CD14-positive monocyte (primary cell): Measurements from ENCODE around the gene REC8. TPM values are rescaled to one million over a fixed set of nuclear protein-coding genes. Genes with fewer than 3 reads are reported as not detected.
A peak's percentile ranks its signal among the peaks of the same experiment; 100 is the strongest.

Experiments used
- DNase-seq, 3 donors: peaks; one replicate each; pipeline ENCODE4 v3.0.0-alpha.2; 2011 to 2022
- H2AFZ ChIP-seq: 2 replicates; pipeline ENCODE4 v1.6.0; 2012; ENCODE audit warnings: mild to moderate bottlenecking, low read depth, low read length, inconsistent platforms; ENCODE audit not compliant: insufficient read depth, poor library complexity, severe bottlenecking
- H3K27ac ChIP-seq, 2 donors: 1 replicate in 1 of 2; 2 replicates in 1 of 2; pipeline ENCODE4 v1.5.1; 2012 to 2013; ENCODE audit warnings: low read length in 2 of 2, control low read depth in 1 of 2, inconsistent platforms in 1 of 2, low read depth in 1 of 2, mild to moderate bottlenecking in 1 of 2
- H3K27me3 ChIP-seq, 2 donors: one replicate each; pipeline versions ENCODE4 v1.6.0 to v1.6.1; 2011 to 2013; ENCODE audit warnings: low read length in 2 of 2; ENCODE audit not compliant: control insufficient read depth in 2 of 2, insufficient read depth in 2 of 2
- H3K36me3 ChIP-seq, 2 donors: replicated peaks in 1 of 2; 1 replicate in 1 of 2; 2 replicates in 1 of 2; pipeline versions ENCODE4 v1.5.1 to v1.6.1; 2012 to 2013; ENCODE audit warnings: low read length in 2 of 2, control low read depth in 1 of 2, inconsistent platforms in 1 of 2, mild to moderate bottlenecking in 1 of 2; ENCODE audit not compliant: insufficient read depth in 2 of 2, control insufficient read depth in 1 of 2
- H3K4me1 ChIP-seq, 2 donors: 1 replicate in 1 of 2; 2 replicates in 1 of 2; pipeline versions ENCODE4 v1.5.1 to v1.6.1; 2012 to 2013; ENCODE audit warnings: low read length in 2 of 2, control low read depth in 1 of 2, inconsistent platforms in 1 of 2, mild to moderate bottlenecking in 1 of 2, moderate library complexity in 1 of 2; ENCODE audit not compliant: insufficient read depth in 2 of 2, control insufficient read depth in 1 of 2
- H3K4me2 ChIP-seq: replicated peaks from 2 replicates; pipeline ENCODE3; 2012; ENCODE audit warnings: low read length, moderate library complexity, mild to moderate bottlenecking; ENCODE audit not compliant: poor library complexity, severe bottlenecking; ENCODE audit errors: extremely low read depth
- H3K4me3 ChIP-seq, 3 experiments: fragments of 200-600 bp in 1 of 3; sonication (generic) in 1 of 3; replicated peaks in 1 of 3; 1 replicate in 2 of 3; 2 replicates in 1 of 3; pipeline ENCODE4 v1.5.1; 2011 to 2013; ENCODE audit warnings: low read length in 3 of 3, mild to moderate bottlenecking in 3 of 3, control low read depth in 2 of 3, low read depth in 2 of 3, inconsistent platforms in 1 of 3, moderate library complexity in 1 of 3
- H3K79me2 ChIP-seq: 2 replicates; pipeline ENCODE4 v1.6.0; 2012; ENCODE audit warnings: mild to moderate bottlenecking, control low read depth, inconsistent platforms, low read length, moderate library complexity; ENCODE audit not compliant: insufficient read depth
- H3K9ac ChIP-seq: 2 replicates; pipeline ENCODE4 v1.6.0; 2017; ENCODE audit warnings: low read length, mild to moderate bottlenecking; ENCODE audit not compliant: insufficient read depth, poor library complexity, severe bottlenecking
- H3K9me3 ChIP-seq, 2 donors: replicated peaks in 1 of 2; 1 replicate in 1 of 2; 2 replicates in 1 of 2; pipeline versions ENCODE4 v1.5.1 to v1.6.1; 2012 to 2013; ENCODE audit warnings: low read length in 2 of 2, control low read depth in 1 of 2; ENCODE audit not compliant: control insufficient read depth in 1 of 2, insufficient read depth in 1 of 2
- H4K20me1 ChIP-seq: 2 replicates; pipeline ENCODE4 v1.6.0; 2012; ENCODE audit warnings: mild to moderate bottlenecking, low read length, control low read depth, moderate library complexity; ENCODE audit not compliant: insufficient read depth
- H3K27ac Mint-ChIP-seq, 7 donors: one replicate each; pipeline ENCODE4 v1.8.0; 2020; ENCODE audit warnings: mild to moderate bottlenecking in 7 of 7, mixed read lengths in 7 of 7, moderate library complexity in 6 of 7, inconsistent platforms in 2 of 7
- H3K27me3 Mint-ChIP-seq, 3 donors: one replicate each; pipeline ENCODE4 v1.8.0; 2021 to 2022; ENCODE audit warnings: low read depth in 3 of 3, mild to moderate bottlenecking in 3 of 3, mixed read lengths in 3 of 3, moderate library complexity in 3 of 3, inconsistent platforms in 1 of 3
- H3K36me3 Mint-ChIP-seq, 2 donors: one replicate each; pipeline ENCODE4 v1.8.0; 2020; ENCODE audit warnings: mixed read lengths in 2 of 2, inconsistent platforms in 1 of 2, mild to moderate bottlenecking in 1 of 2
- H3K4me1 Mint-ChIP-seq: one replicate; pipeline ENCODE4 v1.8.0; 2020; ENCODE audit warnings: mild to moderate bottlenecking, mixed read lengths
- H3K4me3 Mint-ChIP-seq, 2 donors: one replicate each; pipeline ENCODE4 v1.8.0; 2020; ENCODE audit warnings: mild to moderate bottlenecking in 2 of 2, mixed read lengths in 2 of 2, moderate library complexity in 1 of 2
- H3K9me3 Mint-ChIP-seq, 7 donors: one replicate each; pipeline ENCODE4 v1.8.0; 2020 to 2022; ENCODE audit warnings: mixed read lengths in 7 of 7, mild to moderate bottlenecking in 6 of 7, moderate library complexity in 6 of 7, inconsistent platforms in 2 of 7
- CTCF ChIP-seq: fragments of 200-600 bp; IDR thresholded peaks from one replicate; pipeline ENCODE4 v1.8.0; 2022; ENCODE audit warnings: antibody characterized with exemption, mild to moderate bottlenecking
- WGBS: methylation state at CpG from one replicate; pipeline ENCODE4 v1.1.5; 2013; ENCODE audit warnings: missing lambda C conversion rate; ENCODE audit not compliant: insufficient coverage; 5-methylcytosine and 5-hydroxymethylcytosine counted together
- intact Hi-C, 2 donors: fragments of 100-400 bp; cut with micrococcal nuclease; formaldehyde crosslinking; loops; one replicate each; pipeline versions ENCODE4 v1.15.0 to v1.15.1; 2023
- polyA plus RNA-seq, 3 donors: library from polyadenylated mRNA; depleted of rRNA in 1 of 3; unstranded in 2 of 3; stranded (reverse) in 1 of 3; fragments of 300-500 nt in 2 of 3; fragments of >200 nt in 1 of 3; fragmentation: Illumina TruSeq in 2 of 3; gene quantifications; 1 replicate in 2 of 3; 2 replicates in 1 of 3; pipeline ENCODE4 v1.2.3, GENCODE V29; 2012 to 2021

The REC8 gene
- polyA plus RNA-seq, 3 donors, result 1.4 to 46.4 (median 2.3) TPM

- peaks cover 0 to 6% (median 4%) of the 10 kb centered on the region in 7 donors for H3K9me3 Mint-ChIP-seq
- H3K4me3 ChIP-seq, result peak overlapping the region; percentile 79 to 87 (median 86)
- peaks cover 23 to 31% of the 10 kb centered on the region in 2 donors for H3K4me1 ChIP-seq
- H3K27me3 ChIP-seq, result no peaks in the 10 kb centered on the region
- no peak for DNase-seq
- peak overlapping the region; percentile 92 for H2AFZ ChIP-seq
- WGBS, result 61% methylated on average over 7 of the region's 8 CpGs
- H3K79me2 ChIP-seq, result peaks cover 63% of the 10 kb centered on the region
- H3K27ac ChIP-seq, result peak overlapping the region; percentile 77 to 94
- peaks cover 21 to 31% of the 10 kb centered on the region in 2 donors for H3K36me3 ChIP-seq
- peak overlapping the region; percentile 74 for H3K4me2 ChIP-seq
- H3K27ac Mint-ChIP-seq, result peak overlapping the region; percentile 89 to 97 (median 94)
- H4K20me1 ChIP-seq, result no peaks in the 10 kb centered on the region
- H3K27me3 Mint-ChIP-seq, result no peaks in the 10 kb centered on the region
- H3K4me3 Mint-ChIP-seq, result peak overlapping the region; percentile 95 to 97
- peak overlapping the region; percentile 97 for H3K9ac ChIP-seq
- intact Hi-C loops, result loop anchor here (5.0 kb wide), 1 partner anchor 37 kb away; the partner anchor contains the start of genes GMPR2 (in 2 of the 2) and NEDD8 (in 2 of the 2)
- H3K4me1 Mint-ChIP-seq, result peaks cover 42% of the 10 kb centered on the region
- H3K9me3 ChIP-seq, result no peaks in the 10 kb centered on the region
- no peak for TF ChIP-seq CTCF
- H3K36me3 Mint-ChIP-seq, result peaks cover 39 to 51% of the 10 kb centered on the region in 2 donors
Observed at GRCh38 chr14:24194873-24195185, 22.9 kb downstream of the REC8 start.

DNA sequence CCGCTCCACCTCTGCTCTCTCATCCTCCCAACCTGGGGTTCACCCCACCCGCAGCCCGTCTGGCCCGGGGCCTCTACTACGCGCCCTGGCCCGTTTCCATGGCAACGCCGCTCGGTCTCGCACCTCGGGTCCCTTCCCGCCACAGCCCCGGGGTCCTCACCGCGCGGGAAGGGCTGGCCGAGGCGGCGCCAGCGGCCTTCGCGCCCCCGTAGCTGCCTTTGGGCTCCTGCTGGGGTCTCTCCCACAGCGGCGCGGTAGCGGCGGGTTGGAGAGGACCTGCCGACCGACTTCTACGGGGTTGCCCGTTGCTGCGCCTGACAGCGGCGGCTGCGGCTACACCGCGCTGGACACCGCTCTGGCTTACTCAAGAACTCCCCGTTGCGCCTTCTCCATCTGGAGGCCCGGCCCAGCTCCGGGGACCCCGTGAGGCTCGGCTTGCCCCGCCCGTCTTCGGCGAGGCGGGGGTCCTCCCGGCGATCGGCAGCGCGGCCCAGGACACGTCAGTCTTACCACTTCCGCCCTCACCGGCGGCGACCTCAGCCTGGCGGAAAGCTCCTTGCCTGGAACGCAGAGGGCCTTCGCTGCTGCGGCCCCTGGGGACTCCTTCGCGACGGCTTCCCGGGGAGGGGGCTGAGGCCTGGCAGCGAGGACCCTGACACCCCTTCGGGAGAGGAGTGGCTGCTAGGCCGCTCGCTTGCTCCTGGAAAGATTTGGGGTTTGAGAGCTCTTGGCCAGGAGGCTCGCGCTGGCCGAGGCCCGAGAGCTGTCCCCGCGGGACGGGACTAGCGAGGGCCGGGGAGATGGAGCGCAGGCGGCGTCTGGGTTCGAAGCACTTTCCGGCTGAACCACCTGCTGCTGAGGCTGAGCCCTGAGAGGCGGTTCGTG, 23.5 kb downstream of the REC8 start, which contains the start of gene TM9SF1:
Gene TM9SF1 (minus strand): TSS at position 256 of the 885 bp plus-strand sequence. CDS start 422 bp downstream, outside the sequence.
- H3K4me3 ChIP-seq, result peak within 1 kb of the TSS; percentile 79 to 87 (median 86)
- peaks cover 23 to 31% of the 10 kb centered on the region in 2 donors for H3K4me1 ChIP-seq
- peak within 1 kb of the TSS; percentile 97 for H3K9ac ChIP-seq
- peaks cover 0 to 6% (median 4%) of the 10 kb centered on the region in 7 donors for H3K9me3 Mint-ChIP-seq
- peaks cover 37 to 50% of the 10 kb centered on the region in 2 donors for H3K36me3 Mint-ChIP-seq
- H3K27ac Mint-ChIP-seq, result peak within 1 kb of the TSS; percentile 94 to 97 (median 96)
- H3K27ac ChIP-seq, result peak within 1 kb of the TSS; percentile 77 to 94
- H3K79me2 ChIP-seq, result peaks cover 63% of the 10 kb centered on the region
- no peak for TF ChIP-seq CTCF
- under 1% methylated on average over 88 of the region's 89 CpGs for WGBS
- H3K4me2 ChIP-seq, result peak within 1 kb of the TSS; percentile 74
- intact Hi-C loops, result loop anchor here (5.0 kb wide), 1 partner anchor 37 kb away; the partner anchor contains the start of genes GMPR2 (in 2 of the 2) and NEDD8 (in 2 of the 2)
- H3K9me3 ChIP-seq, result no peaks in the 10 kb centered on the region
- H3K4me1 Mint-ChIP-seq, result peaks cover 42% of the 10 kb centered on the region
- no peaks in the 10 kb centered on the region for H3K27me3 Mint-ChIP-seq
- H4K20me1 ChIP-seq, result no peaks in the 10 kb centered on the region
- no peaks in the 10 kb centered on the region for H3K27me3 ChIP-seq
- peak within 1 kb of the TSS; percentile 95 to 97 for H3K4me3 Mint-ChIP-seq
- H3K36me3 ChIP-seq, result peaks cover 21 to 25% of the 10 kb centered on the region in 2 donors
- peak; percentile 77 to 87 (median 83) for DNase-seq
- peak within 1 kb of the TSS; percentile 92 for H2AFZ ChIP-seq
